Gastrocnemius medialis (tissue), 4 donors: ENCODE data around the gene ERCC8.

Experiments used
- POLR2A ChIP-seq, 2 donors: fragments of 450-650 bp; IDR thresholded peaks; one replicate each; pipeline ENCODE4 v1.6.1; 2017; ENCODE audit warnings: antibody characterized with exemption in 2 of 2, mild to moderate bottlenecking in 2 of 2, moderate library complexity in 2 of 2
- TF ChIP-seq, protein P1 (sequence below), 5 experiments: fragments of 450-650 bp in 3 of 5; fragments of 200-600 bp in 2 of 5; sonication (generic) in 2 of 5; IDR thresholded peaks in 4 of 5; conservative IDR thresholded peaks in 1 of 5; 1 replicate in 4 of 5; 2 replicates in 1 of 5; pipeline ENCODE4 v1.5.1; 2016 to 2019; ENCODE audit warnings: antibody characterized with exemption in 5 of 5, mild to moderate bottlenecking in 3 of 5, moderate library complexity in 3 of 5

DNA sequence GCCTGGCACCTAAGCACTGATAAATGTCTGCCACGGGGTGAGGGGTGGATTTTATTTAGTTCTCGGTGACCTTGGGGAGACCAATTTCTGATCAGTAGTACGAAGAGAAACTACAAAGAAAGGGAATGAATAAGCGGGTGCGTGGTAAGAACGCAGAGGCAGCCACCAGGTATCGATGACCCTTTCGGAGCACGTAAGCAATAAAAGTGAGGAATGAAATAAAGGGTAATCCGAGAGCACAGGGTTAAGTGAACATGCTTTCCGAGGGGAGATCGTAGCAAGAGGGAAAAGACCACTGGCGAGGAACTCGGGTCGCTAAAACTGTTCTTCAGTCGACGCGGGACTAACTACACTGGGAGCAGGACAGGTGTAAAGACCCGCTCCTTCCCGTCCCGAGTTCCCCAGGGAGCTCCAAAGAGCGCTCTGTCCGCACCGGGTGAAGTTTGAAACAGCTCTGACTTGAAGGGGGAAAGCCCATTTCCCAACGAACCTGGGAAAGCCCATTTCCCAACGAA lies 101.9 kb downstream of the ERCC8 start:
- no peak for TF ChIP-seq POLR2A (IDR thresholded peaks at IDR 0.05)
- TF ChIP-seq, protein P1, sequence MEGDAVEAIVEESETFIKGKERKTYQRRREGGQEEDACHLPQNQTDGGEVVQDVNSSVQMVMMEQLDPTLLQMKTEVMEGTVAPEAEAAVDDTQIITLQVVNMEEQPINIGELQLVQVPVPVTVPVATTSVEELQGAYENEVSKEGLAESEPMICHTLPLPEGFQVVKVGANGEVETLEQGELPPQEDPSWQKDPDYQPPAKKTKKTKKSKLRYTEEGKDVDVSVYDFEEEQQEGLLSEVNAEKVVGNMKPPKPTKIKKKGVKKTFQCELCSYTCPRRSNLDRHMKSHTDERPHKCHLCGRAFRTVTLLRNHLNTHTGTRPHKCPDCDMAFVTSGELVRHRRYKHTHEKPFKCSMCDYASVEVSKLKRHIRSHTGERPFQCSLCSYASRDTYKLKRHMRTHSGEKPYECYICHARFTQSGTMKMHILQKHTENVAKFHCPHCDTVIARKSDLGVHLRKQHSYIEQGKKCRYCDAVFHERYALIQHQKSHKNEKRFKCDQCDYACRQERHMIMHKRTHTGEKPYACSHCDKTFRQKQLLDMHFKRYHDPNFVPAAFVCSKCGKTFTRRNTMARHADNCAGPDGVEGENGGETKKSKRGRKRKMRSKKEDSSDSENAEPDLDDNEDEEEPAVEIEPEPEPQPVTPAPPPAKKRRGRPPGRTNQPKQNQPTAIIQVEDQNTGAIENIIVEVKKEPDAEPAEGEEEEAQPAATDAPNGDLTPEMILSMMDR (IDR thresholded peaks at IDR 0.05 in 4 of 5, conservative IDR thresholded peaks at IDR 0.05 in 1 of 5) = no peak
